Lower leg skin (tissue), 3 donors: ENCODE measurements around the gene CDH13.

Experiments used
- CTCF ChIP-seq, 3 donors: fragments of 450-650 bp; IDR thresholded peaks; one replicate each; pipeline ENCODE4 v1.5.1; 2016; ENCODE audit warnings: antibody characterized with exemption in 3 of 3, mild to moderate bottlenecking in 3 of 3, moderate library complexity in 2 of 3
- POLR2A ChIP-seq, 2 donors: fragments of 450-650 bp; IDR thresholded peaks; one replicate each; pipeline ENCODE4 v1.6.1; 2016 to 2017; ENCODE audit warnings: antibody characterized with exemption in 2 of 2, mild to moderate bottlenecking in 1 of 2, moderate library complexity in 1 of 2

DNA sequence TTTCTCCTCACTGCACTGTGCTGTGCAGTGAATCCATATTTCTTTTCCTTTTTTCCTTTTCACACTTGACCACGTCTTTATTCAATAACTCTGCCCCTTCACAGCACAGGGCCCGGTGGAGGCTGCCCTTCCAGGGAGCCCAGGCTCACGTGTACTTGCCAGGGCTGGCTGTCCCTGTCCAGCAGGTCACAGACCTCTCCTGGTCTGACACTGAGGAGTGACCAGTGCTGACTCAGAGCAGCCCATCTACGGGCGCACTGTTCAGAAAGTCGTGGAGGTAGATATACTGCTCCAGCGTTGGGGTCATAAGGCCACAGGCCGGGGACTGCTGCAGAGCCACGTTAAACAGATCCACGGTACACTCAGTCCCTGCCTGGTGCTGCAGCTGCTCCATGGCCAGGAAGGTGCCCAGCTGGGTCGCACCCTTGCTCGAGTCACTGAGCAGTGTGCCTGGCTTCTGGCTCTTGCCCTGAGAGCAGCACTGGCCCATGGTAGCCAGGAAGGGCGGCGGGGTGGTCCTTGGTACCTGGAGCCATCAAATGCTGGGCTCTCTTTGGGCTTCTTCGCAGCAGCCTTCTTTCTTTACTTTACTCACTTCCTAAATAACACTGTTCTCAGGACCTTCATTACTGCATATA lies 531.7 kb downstream of the CDH13 start:
- no peak for TF ChIP-seq CTCF (IDR thresholded peaks at IDR 0.05)
- no peak for TF ChIP-seq POLR2A (IDR thresholded peaks at IDR 0.05)
